Activated B cell treated with CpG ODN at 0.5 μM for 24 hours (primary cell): Measurements from ENCODE around the gene PPP1CA. TPM values are rescaled to one million over a fixed set of nuclear protein-coding genes. Genes with fewer than 3 reads are reported as not detected.
A peak's percentile ranks its signal among the peaks of the same experiment; 100 is the strongest.

Source experiments
- ATAC-seq: fragments of 200-7000 bp; cut with Tn5 transposase; one replicate; pipeline ENCODE4 v1.10.0; 2021; ENCODE audit warnings: low read depth, mild to moderate bottlenecking, moderate library complexity
- CTCF ChIA-PET: fragments of 350-600 bp; sonication (Branson Sonifier 250); formaldehyde crosslinking; loops from one replicate; lab custom pipeline; 2021; ENCODE audit warnings: antibody characterized with exemption; lab: Charles Lee
- POLR2A ChIA-PET: fragments of 350-600 bp; sonication (Branson Sonifier 250); formaldehyde crosslinking; loops from one replicate; lab custom pipeline; 2021; ENCODE audit warnings: antibody characterized with exemption; lab: Charles Lee
- DNase-seq: peaks from one replicate; pipeline ENCODE4 v3.0.0; 2022
- H3K27ac Mint-ChIP-seq: one replicate; pipeline ENCODE4 v1.8.0; 2020; ENCODE audit warnings: mixed read lengths
- H3K27me3 Mint-ChIP-seq: one replicate; pipeline ENCODE4 v1.8.0; 2021; ENCODE audit warnings: mixed read lengths
- H3K36me3 Mint-ChIP-seq: one replicate; pipeline ENCODE4 v1.8.0; 2021; ENCODE audit warnings: low read depth, mixed read lengths
- H3K4me1 Mint-ChIP-seq: one replicate; pipeline ENCODE4 v1.8.0; 2021; ENCODE audit warnings: mixed read lengths
- H3K4me3 Mint-ChIP-seq: one replicate; pipeline ENCODE4 v1.8.0; 2020; ENCODE audit warnings: mild to moderate bottlenecking, mixed read lengths
- H3K9me3 Mint-ChIP-seq: one replicate; pipeline ENCODE4 v1.8.0; 2020; ENCODE audit warnings: mixed read lengths
- CTCF ChIP-seq: fragments of 200-600 bp; IDR thresholded peaks from one replicate; pipeline ENCODE4 v1.8.0; 2022; ENCODE audit warnings: antibody characterized with exemption, mild to moderate bottlenecking
- intact Hi-C: fragments of 100-400 bp; cut with micrococcal nuclease; formaldehyde crosslinking; loops from one replicate; pipeline ENCODE4 v1.15.1; 2024
- total RNA-seq: library from RNA; stranded (reverse); gene quantifications from 2 replicates; pipeline ENCODE4 v1.2.3, GENCODE V29; 2022

Gene PPP1CA
- total RNA-seq, 1 donor from 2014 or later, result 349 TPM

DNA sequence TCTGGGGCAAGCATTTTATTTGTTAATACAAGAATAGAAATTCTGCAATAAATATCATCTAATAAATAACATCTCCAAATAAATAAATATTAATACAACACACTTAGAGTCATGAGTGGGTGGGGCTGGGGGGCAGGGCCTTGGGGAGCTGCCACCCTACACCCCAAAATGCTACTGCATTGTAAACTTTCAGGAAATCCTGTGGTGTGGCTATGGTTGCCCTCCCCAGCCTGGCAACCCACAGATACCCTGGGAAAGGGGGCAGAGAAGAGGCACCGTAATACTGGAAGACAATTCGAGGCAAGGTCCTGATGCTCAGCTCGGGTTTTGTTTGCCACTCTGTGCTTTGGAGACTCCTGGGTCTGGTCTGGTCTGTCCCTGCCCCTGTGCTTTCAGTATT lies 37.5 kb downstream of the PPP1CA start:
- H3K9me3 Mint-ChIP-seq, result no peaks in the 10 kb centered on the region
- ChIA-PET POLR2A (interaction anchor here (0.6 to 26.4 kb wide), 6 partner anchors 3 to 236 kb away, joined by 3 to 1307 read pairs (median 4); partner anchors contain the start of genes CLCF1 and POLD4), CTCF (interaction anchor here (1.2 to 5.3 kb wide), 4 partner anchors 7 to 17 kb away, joined by 6 to 21 read pairs (median 12); partner anchors contain the start of gene CLCF1)
- no peak for TF ChIP-seq CTCF
- H3K4me1 Mint-ChIP-seq, result peaks cover 72% of the 10 kb centered on the region
- no peak for DNase-seq
- no peaks in the 10 kb centered on the region for H3K27me3 Mint-ChIP-seq
- no peak overlapping the region for H3K4me3 Mint-ChIP-seq
- H3K27ac Mint-ChIP-seq, result peak overlapping the region; percentile 88
- ATAC-seq, result no peak
- peaks cover 52% of the 10 kb centered on the region for H3K36me3 Mint-ChIP-seq
- intact Hi-C loops, result no loop called here

- no peak for TF ChIP-seq CTCF
- ChIA-PET POLR2A (interaction anchor here (0.7 to 26.3 kb wide), 4 partner anchors 11 to 44 kb away, joined by 3 to 1307 read pairs (median 51); partner anchors contain the start of genes CLCF1, PPP1CA and TBC1D10C), CTCF (interaction anchor here (5.8 to 10.1 kb wide), 2 partner anchors 12 to 19 kb away, joined by 56 to 735 read pairs; partner anchors contain the start of gene CLCF1)
- Mint-ChIP-seq H3K9me3 (no peaks in the 10 kb centered on the region), H3K36me3 (peaks cover 18% of the 10 kb centered on the region), H3K27ac (peak overlapping the region; percentile 90), H3K4me3 (no peak overlapping the region), H3K27me3 (no peaks in the 10 kb centered on the region), H3K4me1 (peaks cover 74% of the 10 kb centered on the region)
- no peak for ATAC-seq
- DNase-seq, result no peak
- intact Hi-C loops, result loop anchor here (1.0 to 10.0 kb wide), 3 partner anchors 16 to 357 kb away; no protein-coding TSS in a partner anchor
Observed at GRCh38 chr11:67357831-67358670, 43.6 kb downstream of the PPP1CA start.

- TF ChIP-seq CTCF, result peak; percentile 31
- no peaks in the 10 kb centered on the region for H3K9me3 Mint-ChIP-seq
- intact Hi-C loops, result loop anchor here (1.0 to 10.0 kb wide), 3 partner anchors 17 to 358 kb away; no protein-coding TSS in a partner anchor
- H3K4me1 Mint-ChIP-seq, result peaks cover 70% of the 10 kb centered on the region
- ChIA-PET CTCF (interaction anchor here (0.6 to 10.1 kb wide), 10 partner anchors 8 to 262 kb away, joined by 3 to 735 read pairs (median 4); partner anchors contain the start of gene CLCF1), POLR2A (interaction anchor here (0.7 to 26.3 kb wide), 9 partner anchors 10 to 85 kb away, joined by 3 to 1307 read pairs (median 4); partner anchors contain the start of genes CLCF1, PPP1CA, PTPRCAP and RAD9A)
- ATAC-seq (no peak), DNase-seq (peak; percentile 41)
- peaks cover 12% of the 10 kb centered on the region for H3K36me3 Mint-ChIP-seq
- peak overlapping the region; percentile 72 for H3K4me3 Mint-ChIP-seq
- H3K27ac Mint-ChIP-seq, result peak overlapping the region; percentile 90
- no peaks in the 10 kb centered on the region for H3K27me3 Mint-ChIP-seq
Observed at GRCh38 chr11:67356864-67357561, 44.6 kb downstream of the PPP1CA start.

DNA sequence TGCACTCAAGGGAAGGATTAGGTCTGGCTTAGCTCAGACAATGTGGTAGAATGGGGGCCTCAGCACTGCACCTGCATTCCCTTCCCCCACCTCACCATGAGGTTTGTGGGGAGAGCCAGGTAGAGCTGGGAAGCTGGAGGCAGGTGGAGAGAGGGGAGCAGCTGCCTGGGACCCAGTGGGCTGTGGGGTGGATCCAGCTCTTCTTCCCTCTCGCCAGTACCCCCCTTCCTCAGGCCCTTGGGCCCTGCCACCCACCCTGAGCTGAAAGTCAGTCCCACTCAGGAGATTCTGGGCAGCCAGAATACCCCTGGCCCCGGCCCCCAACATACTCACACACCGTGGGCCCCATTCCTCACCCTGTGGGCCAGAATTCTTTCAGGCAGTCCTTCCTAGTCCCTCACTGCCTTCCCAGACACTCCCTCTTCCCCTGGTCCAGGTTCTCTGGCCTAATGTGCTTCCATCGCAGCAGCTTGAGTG lies 45.2 kb downstream of the PPP1CA start:
- no peak for TF ChIP-seq CTCF
- intact Hi-C loops, result loop anchor here (10.0 kb wide), 1 partner anchor 358 kb away; no protein-coding TSS in a partner anchor
- Mint-ChIP-seq H3K9me3 (no peaks in the 10 kb centered on the region), H3K27ac (peak overlapping the region; percentile 90), H3K27me3 (no peaks in the 10 kb centered on the region), H3K4me1 (peaks cover 69% of the 10 kb centered on the region), H3K36me3 (peaks cover 14% of the 10 kb centered on the region), H3K4me3 (peak overlapping the region; percentile 72)
- ATAC-seq (no peak), DNase-seq (no peak)
- ChIA-PET CTCF (interaction anchor here (0.6 to 10.1 kb wide), 11 partner anchors 8 to 261 kb away, joined by 3 to 735 read pairs (median 4); partner anchors contain the start of gene CLCF1), POLR2A (interaction anchor here (0.5 to 26.3 kb wide), 10 partner anchors 11 to 89 kb away, joined by 3 to 1307 read pairs (median 7); partner anchors contain the start of genes CLCF1, GRK2, PPP1CA and PTPRCAP)
